Measurements from ENCODE around the gene FADD.

The FADD gene

GRCh38 chr11:70174547-70175235 lies 28.4 kb upstream of the FADD start:
- Histone ChIP-seq H3K27me3 (replicated peaks) (no peaks in the 10 kb centered on the region), H3K4me3 (ENCODE audit: low read depth, low read length) (no peak overlapping the region), H3K36me3 (replicated peaks) (no peaks in the 10 kb centered on the region), H3K27ac (no peak overlapping the region)
- in situ Hi-C loops (cut with HindIII; ENCODE audit: low pct_ligation_motif_present, low sequenced_read_pairs): loop anchor here (25.0 kb wide), 2 partner anchors 137 to 262 kb away; no protein-coding TSS in a partner anchor
- DNase-seq: no peak
- TF ChIP-seq, protein P1, sequence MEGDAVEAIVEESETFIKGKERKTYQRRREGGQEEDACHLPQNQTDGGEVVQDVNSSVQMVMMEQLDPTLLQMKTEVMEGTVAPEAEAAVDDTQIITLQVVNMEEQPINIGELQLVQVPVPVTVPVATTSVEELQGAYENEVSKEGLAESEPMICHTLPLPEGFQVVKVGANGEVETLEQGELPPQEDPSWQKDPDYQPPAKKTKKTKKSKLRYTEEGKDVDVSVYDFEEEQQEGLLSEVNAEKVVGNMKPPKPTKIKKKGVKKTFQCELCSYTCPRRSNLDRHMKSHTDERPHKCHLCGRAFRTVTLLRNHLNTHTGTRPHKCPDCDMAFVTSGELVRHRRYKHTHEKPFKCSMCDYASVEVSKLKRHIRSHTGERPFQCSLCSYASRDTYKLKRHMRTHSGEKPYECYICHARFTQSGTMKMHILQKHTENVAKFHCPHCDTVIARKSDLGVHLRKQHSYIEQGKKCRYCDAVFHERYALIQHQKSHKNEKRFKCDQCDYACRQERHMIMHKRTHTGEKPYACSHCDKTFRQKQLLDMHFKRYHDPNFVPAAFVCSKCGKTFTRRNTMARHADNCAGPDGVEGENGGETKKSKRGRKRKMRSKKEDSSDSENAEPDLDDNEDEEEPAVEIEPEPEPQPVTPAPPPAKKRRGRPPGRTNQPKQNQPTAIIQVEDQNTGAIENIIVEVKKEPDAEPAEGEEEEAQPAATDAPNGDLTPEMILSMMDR (IDR thresholded peaks at IDR 0.05; ENCODE audit: low read depth, low read length, missing control alignments): no peak

GRCh38 chr11:70175236-70175698 lies 27.8 kb upstream of the FADD start:
- DNase-seq: no peak
- no peak overlapping the region for H3K27ac ChIP-seq
- no peaks in the 10 kb centered on the region for H3K27me3 ChIP-seq (replicated peaks)
- H3K36me3 ChIP-seq (replicated peaks): no peaks in the 10 kb centered on the region
- TF ChIP-seq, protein P1 (IDR thresholded peaks at IDR 0.05; ENCODE audit: low read depth, low read length, missing control alignments): no peak
- in situ Hi-C loops (cut with HindIII; ENCODE audit: low pct_ligation_motif_present, low sequenced_read_pairs): loop anchor here (25.0 kb wide), 2 partner anchors 138 to 263 kb away; no protein-coding TSS in a partner anchor
- H3K4me3 ChIP-seq (ENCODE audit: low read depth, low read length): no peak overlapping the region

GRCh38 chr11:70176940-70177689 lies 26.0 kb upstream of the FADD start:
- Histone ChIP-seq H3K27ac (no peak overlapping the region), H3K4me3 (ENCODE audit: low read depth, low read length) (no peak overlapping the region), H3K36me3 (replicated peaks) (no peaks in the 10 kb centered on the region), H3K27me3 (replicated peaks) (no peaks in the 10 kb centered on the region)
- in situ Hi-C loops (cut with HindIII; ENCODE audit: low pct_ligation_motif_present, low sequenced_read_pairs): loop anchor here (25.0 kb wide), 2 partner anchors 140 to 265 kb away; no protein-coding TSS in a partner anchor
- TF ChIP-seq, protein P1 (IDR thresholded peaks at IDR 0.05; ENCODE audit: low read depth, low read length, missing control alignments): peak; percentile 70
- DNase-seq: no peak

GRCh38 chr11:70180906-70181305 lies 22.2 kb upstream of the FADD start:
- Histone ChIP-seq H3K4me3 (ENCODE audit: low read depth, low read length) (no peak overlapping the region), H3K27me3 (replicated peaks) (no peaks in the 10 kb centered on the region), H3K36me3 (replicated peaks) (no peaks in the 10 kb centered on the region), H3K27ac (no peak overlapping the region)
- DNase-seq: no peak
- TF ChIP-seq, protein P1 (IDR thresholded peaks at IDR 0.05; ENCODE audit: low read depth, low read length, missing control alignments): no peak
- in situ Hi-C loops (cut with HindIII; ENCODE audit: low pct_ligation_motif_present, low sequenced_read_pairs): loop anchor here (25.0 kb wide), 2 partner anchors 144 to 269 kb away; no protein-coding TSS in a partner anchor

DNA sequence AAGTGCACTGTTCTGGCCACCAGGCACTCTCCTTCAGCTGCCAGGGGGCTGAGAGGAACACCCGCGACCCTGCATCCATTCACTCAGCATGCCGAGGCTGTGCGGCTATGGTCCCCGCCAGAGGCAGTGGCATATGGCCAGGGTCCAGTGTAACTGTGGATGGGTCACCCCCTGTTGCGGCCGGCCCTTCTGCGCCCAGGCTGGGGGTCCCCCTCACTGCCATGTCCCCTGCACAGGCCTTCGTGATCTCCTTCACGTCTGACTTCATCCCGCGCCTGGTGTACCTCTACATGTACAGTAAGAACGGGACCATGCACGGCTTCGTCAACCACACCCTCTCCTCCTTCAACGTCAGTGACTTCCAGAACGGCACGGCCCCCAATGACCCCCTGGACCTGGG lies 20.8 kb upstream of the FADD start:
- Histone ChIP-seq H3K36me3 (replicated peaks) (no peaks in the 10 kb centered on the region), H3K27ac (no peak overlapping the region), H3K4me3 (ENCODE audit: low read depth, low read length) (no peak overlapping the region), H3K27me3 (replicated peaks) (no peaks in the 10 kb centered on the region)
- in situ Hi-C loops (cut with HindIII; ENCODE audit: low pct_ligation_motif_present, low sequenced_read_pairs): loop anchor here (25.0 kb wide), 2 partner anchors 145 to 270 kb away; no protein-coding TSS in a partner anchor
- DNase-seq: no peak
- TF ChIP-seq, protein P1 (IDR thresholded peaks at IDR 0.05; ENCODE audit: low read depth, low read length, missing control alignments): no peak

Measured in brain microvascular endothelial cell (primary cell).